Uterus (tissue), 2 donors: Measurements from ENCODE around the gene PRKG2.

ENCODE experiments used
- CTCF ChIP-seq, 4 experiments: fragments of 200-600 bp in 2 of 4; fragments of 450-650 bp in 2 of 4; sonication (generic) in 2 of 4; IDR thresholded peaks; one replicate each; pipeline ENCODE4 v1.5.1; 2016 to 2019; ENCODE audit warnings: antibody characterized with exemption in 4 of 4, mild to moderate bottlenecking in 2 of 4, moderate library complexity in 1 of 4
- POLR2A ChIP-seq, 2 donors: fragments of 450-650 bp; IDR thresholded peaks; one replicate each; pipeline ENCODE4 v1.6.1; 2016; ENCODE audit warnings: antibody characterized with exemption in 2 of 2, mild to moderate bottlenecking in 1 of 2, moderate library complexity in 1 of 2

- TF ChIP-seq CTCF (IDR thresholded peaks at IDR 0.05) (no peak), POLR2A (IDR thresholded peaks at IDR 0.05) (no peak)
Observed at GRCh38 chr4:81256059-81256970, 41.3 kb upstream of the PRKG2 start.
